ENCODE results near the gene CBFA2T3.

DNA sequence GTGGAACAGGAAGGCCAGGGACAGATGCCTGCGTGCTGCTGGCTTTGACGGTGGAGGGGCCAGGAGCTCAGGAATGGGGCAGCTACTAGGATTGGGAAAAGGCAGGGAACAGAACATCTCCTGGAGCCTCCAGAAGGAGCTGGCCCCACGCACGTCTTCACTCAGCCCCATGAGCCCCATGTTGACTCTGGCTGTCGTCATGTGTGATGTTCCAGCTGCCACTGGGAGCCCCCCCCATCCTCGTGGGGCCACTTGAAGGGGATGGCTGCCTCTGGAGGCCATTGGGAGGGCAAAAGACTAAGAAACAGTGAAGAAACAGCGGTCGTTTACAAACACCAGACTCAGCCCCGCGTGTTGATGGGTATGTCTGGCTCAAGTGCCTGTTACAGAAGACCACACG lies 146.7 kb downstream of the CBFA2T3 start:
- TF ChIP-seq EZH2 (IDR thresholded peaks at IDR 0.05) (no peak), FOXP2 (optimal IDR thresholded peaks at IDR 0.05; ENCODE audit: control extremely low read depth, extremely low read length, insufficient read depth) (no peak)
